HG03139 (cell line): ENCODE data around the gene OSM.

Source experiments
- ATAC-seq: cut with Tn5 transposase; IDR thresholded peaks from one replicate; pipeline ENCODE4 v1.9.1; 2021; ENCODE audit not compliant: unreplicated experiment

OSM gene

DNA sequence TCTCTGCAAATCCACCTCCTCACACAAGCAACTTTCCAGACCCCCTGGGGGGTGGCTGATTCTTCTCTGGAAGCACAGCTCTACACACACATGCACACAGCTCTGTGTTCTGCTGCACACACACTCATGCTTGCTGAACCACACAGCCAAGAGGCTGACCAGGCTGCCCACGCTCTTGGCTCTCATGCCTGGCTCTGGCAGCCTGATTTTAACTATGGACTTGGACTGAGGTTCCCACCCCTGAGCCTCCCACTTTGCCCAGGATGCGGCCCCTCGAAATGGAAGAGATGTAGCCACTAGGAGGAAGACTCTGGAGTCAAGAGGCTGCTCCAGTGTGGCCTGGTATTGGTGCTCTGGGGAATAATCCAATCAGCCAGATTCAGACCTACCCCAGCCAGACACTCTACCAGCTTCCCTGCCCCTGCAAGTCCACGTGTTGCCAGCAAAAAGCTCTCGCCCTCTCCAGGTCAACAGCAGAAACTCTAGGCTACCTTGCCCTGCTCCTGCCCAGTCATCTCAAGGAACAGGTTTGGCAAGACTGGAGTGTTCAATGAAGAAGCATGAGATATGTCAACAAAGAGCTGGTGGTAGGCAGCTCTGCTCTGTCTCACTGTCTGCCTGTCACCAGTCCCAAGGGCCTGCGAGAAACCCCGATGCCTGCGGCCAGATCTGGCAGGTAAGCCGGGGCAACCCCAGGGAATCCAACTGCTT is 31.5 kb upstream of the OSM start:
- no peak for ATAC-seq

DNA sequence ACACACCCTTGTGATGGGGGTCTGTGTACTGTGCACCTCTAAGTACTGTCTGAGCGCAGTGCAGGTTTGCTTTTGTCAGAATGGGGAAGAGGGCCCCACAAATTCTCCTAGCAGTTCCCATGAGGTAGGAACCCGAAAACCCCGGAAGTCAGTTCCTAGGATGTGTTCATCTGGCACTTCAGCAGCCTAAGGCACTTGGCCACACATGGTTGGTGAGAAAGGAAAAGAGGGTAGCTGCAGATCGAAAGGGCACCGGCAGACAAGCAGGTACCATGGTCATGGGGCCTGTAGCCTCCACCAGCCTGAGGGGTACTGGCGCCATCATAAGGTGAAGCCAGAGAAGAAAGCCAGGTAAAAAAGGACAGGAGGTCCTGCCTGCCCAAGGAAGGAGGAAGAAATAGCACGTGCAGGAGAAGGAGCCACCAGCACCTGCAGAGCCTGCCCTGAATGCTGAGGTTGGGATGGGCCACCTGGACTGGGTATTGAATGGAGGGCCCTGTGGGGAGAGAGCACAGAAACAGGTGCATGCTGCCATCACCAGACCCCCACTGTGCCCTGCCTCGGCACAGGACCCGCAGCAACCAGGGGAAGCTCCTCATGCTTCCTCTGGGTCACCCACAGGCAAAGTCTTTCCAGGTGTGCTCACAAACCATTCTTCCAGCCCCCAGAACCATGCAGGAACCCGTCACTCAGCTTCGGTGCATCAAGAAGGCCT is 30.8 kb upstream of the OSM start:
- ATAC-seq, result no peak

DNA sequence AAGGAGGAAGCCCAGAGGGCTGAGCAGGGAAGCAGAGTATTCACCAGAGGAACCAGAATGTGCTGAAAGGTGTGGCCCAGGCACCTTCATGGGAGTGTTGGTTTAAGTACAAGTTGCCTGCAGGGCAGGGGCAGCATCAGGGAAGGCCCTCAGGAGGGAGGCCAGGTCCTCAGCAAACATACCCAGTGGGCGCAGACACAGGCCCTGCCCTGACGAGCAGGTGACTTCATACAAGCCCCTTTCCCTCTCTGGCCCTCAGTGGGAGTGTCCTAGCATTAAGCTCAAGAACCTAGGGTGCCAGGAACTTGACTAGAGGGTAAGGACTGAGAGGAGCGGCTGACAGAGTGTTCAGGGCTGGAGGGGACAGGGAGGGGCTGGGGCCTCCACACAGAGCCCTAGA is 30.2 kb upstream of the OSM start:
- ATAC-seq, result no peak

DNA sequence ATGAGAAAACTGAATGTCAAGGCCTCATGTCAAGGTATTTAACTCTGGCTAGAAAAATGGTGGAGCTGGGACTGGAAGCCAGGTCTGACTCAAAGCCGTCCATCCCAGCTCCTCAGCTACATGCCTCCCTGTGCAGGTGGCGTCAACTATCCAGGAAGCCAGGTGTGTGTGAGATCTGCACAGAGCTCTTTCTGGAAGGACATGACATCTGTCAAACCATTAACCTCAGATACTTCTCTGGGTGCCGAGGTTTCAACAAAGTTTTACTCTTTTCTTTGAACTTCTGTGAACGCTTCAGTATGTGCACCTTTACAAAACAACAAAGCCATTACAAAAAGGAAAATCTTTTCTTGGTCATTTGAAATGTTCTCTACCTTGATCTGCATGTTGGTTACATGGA is 29.7 kb upstream of the OSM start:
- no peak for ATAC-seq

DNA sequence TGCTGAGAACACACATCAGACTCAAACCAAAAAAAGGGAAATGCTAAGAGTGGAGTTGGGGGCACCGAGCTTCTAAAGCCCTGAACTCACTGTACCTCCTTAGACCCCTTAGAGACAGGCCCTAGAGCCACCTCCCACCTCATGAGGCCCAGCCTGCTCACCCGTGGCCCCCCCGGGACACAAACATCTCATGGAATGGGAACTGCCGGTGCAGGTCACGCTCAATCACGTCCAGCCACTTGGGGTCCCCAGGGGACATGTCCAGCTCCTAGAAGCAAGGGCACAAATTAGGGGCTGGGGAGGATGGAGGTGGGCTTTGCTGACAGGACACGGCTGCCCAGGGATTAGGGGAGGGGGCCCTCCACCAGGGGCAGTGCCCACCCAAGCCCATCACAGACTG is 28.9 kb upstream of the OSM start:
- ATAC-seq, result no peak

DNA sequence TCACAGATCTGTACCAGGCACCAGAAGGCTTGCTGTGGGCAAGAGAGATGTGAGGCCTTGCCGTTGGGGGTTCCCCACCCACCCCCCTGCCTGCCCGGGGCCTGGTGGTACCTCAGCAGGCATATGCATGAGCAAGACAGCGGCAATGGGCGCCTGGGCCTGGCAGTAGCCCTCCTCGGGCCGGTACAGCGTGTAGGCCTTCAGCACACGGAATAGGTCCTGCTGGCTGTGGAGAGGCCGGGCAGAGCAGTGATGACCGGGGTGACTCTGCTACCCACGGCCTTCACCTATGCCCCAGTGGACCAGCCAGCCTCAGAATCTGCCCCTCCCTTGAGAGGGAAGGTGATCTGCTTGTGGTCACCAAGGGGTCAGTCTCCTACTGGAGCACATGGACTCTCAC is 28.2 kb upstream of the OSM start:
- no peak for ATAC-seq

DNA sequence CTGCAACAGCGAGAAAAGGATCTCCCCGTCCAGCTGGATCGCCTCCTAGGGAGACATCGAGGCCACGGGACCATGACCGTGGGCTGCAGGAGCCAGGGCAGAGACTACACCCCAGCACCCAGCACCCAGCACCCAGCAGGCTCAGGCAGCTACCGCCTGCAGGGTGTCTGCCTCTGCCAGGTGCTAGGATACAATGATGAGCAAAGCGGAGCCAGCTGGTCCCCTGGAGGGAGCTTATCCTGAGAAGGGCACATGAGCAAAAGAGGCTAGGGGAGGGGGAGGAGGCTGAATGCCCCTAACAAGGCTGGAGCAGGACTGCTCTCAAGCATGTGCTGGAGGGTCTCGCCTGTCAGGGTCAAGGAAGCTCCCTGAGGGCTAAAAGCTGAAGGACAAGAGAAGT is 27.4 kb upstream of the OSM start:
- ATAC-seq, result no peak

DNA sequence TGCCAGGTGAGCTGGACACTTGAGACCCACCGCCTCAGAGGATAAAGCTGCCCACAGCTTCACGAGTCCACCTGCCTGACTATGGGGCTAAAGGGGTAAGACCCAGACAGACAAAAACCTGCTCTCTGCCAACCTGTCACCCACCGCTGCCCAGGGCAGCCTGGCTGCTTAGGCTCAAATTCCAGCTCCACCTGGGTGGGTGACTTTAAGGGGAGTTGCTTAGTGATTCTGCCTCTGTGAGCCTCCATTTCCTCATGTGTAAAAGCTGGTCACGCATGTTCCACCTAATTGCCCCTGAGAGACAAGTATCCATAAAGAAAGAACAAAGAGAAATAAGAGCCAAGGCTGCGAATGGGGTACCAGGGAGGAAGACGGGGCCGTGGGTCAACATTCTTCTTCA is 26.4 kb upstream of the OSM start:
- ATAC-seq, result no peak

DNA sequence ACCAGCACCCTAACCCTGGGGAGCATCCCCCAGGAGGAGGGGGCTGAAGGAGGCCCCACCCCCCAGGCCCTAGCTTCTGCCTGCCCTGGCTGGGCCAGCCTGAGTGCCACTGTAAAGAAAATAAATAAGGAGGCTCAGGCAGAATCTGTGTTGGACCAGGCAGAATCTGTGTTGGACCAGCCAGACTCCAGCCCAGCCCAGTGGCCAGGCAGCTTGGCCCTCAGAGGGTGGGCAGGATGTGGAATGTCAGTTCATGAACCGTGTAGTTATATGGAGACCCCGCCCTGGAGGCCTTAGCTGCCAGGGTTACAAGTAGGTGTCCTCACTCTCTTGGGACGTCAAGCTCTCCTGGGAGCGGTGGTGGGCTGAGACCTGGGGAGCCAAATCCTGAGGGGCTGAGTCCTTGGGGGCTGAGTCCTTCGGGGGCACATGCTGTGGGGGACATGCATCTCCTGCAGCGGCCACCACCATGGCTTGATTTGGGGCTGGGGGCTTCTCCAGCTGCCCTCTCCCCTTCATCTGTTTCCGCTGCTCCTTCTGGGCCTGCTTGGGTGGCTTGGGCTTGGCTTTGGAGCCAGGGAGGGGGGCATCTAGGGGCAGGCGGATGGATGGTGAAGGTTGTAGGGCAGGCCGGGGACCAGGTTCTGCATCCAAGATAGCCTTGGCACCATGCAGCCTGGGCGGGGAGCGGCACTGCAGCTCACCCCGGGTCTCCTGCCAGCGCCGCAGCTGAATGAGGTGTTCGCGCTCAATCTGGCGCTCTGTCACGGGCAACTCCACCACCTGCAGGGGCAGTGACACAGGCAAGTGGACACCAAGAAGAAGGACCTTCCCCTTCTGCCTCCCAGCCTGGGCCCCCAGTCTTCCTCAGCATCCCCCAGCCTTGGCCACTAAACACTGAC is 25.7 kb upstream of the OSM start:
- no peak for ATAC-seq

DNA sequence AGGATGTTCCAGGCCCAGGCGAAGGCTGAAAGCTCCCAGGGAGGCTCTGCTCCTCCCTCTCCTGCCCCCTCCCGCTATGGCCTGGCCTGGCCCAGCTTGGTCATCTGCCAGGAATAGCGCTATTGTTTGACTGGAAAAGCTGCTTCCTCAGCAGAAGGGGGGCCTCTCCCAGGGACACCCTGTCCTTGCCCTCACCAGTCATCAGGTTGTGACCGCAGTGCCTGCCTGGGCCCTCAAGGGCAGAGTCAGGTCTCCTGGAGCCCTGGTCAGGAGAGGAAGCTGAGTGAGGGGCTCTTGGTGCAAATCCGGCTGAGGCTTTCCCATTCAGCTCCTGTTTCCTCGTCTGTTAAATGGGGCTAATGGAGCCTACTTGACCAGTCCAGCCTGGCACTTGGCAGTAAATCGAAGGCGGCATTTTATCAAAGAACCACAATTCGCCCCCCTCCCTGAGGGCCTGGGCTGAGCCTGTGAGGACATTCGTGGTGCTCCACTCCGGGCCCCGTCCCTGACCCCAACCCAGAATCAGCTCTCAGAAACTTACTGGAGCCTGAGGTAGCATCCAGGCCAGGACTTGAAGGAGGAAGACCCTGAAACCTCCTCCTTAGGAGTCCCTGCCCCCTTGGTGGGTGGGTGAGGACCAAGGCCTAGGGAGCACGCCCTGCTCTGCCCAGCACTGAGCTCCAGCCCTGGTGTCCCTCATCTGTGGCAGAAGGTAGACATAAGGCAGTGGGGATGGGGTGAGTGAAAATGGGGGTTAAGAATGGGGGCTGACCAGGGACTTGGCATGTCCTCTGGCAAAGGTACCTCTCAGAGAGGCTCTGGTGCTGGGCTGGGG is 24.6 kb upstream of the OSM start:
- ATAC-seq, result no peak

DNA sequence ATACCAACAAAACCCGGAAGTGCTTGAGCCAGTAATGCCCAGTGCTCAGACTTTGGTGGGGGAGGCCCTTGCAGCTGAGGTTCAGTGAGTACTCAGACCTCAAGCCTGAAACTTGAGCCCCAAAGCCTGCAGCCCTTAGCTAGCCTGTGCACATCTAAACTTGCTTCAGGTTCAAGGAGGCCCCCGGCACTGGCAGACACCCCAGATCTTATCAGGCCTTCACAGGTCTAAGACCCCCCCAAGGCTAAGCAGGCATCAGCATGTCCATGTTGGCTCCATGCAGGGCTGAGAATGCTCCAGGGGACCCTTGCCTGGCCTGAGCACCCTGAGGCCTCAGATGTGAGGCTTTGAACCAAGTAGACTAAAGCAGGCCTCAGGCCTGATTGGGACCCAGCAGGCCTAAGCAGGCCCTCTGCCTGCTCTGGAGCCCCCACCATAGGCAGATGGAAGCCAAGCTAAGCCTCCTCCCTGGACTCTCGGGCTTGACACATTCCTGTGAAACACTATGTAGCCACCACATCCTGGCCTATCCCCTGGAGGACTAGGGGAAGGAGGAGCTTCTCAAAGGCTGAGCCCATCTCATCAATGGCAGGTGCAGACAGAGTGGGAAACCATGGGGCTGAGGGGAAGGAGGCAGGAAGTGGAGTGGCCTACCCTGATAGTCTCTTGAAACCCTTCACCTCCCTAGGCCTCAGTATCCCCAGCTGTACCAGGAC is 23.8 kb upstream of the OSM start:
- ATAC-seq, result no peak

DNA sequence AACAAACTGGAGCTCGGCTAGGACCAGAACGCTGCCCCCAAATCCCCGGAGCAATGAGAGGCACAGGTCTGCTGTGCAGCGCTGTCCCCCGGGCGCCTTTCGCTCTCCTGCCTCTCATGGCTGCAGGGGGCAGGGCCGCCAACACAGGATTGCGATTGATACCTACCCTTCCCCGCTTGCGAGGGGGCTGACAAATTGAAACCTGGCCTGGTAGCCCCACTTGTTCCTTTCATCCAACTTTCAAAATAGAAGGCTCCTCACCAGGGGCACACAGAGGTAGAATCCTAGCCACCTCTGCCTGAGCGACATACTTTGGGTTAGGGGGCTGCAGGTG is 23.3 kb upstream of the OSM start:
- ATAC-seq, result peak; percentile 2

DNA sequence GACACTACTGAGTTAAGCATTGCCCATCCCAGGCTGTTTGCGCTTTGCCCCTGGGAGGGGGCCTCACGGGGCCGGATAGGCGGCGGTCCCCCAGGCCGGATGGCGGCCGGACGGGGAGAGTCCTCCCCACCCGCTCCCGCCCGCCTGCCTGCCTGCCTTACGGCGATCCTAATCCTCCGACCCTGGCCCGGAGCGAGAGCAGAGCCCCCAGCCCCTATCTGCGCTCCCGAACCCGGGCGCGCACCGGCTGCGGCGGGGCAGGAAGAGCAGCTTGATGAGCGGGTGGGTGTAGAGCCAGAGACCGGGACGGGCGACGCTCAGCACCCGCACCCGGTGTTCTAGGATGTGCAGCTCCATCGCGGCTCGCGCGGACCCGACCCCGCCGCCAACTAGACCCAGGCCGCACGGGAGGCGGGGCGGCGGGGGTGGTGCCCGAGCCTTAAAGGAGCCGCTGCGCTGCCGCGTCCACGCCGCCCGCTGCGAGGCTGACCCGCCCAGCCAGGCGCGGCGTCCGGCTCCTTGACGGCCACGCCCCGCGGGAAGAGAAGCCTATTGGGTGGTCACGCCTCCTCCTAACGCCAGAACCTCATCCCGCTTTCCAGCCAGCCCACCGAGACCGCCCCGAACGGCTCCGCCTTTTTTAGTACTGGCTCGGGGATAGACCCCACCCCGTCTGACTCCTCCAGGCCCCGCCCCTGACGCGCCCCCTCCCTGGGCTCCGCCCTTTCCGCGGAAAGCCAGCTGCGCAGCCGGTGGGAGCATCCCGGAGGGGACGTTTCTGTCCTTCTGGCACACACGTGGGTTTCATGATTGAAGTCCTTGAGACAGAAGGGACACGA is 22.7 kb upstream of the OSM start, which contains the start of gene CASTOR1:
Gene CASTOR1 (minus strand): TSS at position 365 of the 839 bp plus-strand sequence. CDS start 8 bp downstream, at position 357.
- ATAC-seq, result peak; percentile 47

DNA sequence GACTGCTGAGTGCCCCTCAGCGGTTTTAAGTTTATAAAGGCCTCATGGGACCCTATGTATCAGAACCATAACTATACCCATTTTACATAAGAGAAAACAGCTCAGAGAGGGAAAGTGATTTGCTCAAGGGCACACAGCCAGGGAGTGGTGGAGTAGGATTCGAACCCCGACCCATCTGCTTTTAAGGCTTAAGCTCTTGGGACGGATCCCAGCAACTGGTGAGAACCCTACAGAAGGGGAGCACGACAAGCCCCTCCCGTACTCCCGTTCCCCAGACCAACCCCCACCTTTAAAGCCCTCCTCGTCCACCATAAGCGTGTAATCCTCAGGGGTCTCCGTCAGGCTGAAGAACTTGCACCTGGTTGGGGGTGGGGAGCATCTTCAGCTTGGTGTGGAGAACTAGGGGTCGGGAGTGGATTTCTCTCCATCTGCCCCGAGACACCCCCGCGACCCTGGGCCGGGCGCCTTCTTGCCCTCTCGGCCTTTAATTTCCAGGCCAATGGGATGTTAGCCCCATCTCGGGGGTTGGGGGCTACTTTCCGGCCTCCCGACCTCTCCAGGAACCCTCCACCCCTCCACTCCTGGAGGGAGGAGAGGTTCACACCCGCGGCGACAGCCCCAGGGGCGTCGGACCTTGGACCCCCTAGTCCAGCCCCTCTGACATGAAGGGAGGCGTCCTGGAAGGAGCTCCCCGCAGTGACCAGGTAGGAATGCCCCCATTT is 21.9 kb upstream of the OSM start:
- ATAC-seq, result no peak

DNA sequence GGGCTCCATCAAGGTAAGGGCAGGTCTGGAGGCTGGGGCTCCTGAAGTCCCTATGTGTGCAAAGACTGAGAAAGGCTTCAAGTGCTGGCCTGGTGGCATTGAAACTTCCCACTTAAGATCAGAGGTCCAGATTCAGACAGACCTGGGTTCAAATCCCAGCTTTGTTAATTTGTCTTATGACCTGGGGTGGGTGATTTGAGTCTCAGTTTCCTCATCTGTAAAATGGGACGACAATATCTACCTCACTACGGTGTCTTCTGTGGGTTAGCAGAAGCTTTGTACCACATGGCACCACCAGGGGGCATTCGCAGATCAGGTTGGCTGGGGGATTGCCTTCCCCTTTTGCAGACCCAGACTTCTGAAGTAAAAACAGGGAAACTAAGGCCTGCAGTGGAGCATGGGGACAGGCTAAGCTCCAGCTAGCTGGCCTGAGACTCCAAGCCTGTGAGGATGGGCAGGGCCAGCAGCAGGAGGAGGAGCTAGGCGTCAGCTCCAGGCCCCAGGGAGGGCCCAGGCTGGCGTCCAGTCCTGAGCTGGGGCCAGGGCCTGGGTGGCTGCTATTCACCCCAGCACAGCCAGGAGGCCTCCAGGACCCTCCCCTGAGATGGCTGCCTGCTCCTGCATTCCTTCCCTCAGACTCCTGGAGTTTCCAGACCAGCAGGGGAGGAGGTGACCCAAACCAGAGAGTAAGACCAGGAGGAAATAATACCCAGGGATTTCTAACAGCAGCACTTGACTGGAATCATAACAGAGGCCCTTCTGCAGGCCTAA is 21.2 kb upstream of the OSM start:
- no peak for ATAC-seq

DNA sequence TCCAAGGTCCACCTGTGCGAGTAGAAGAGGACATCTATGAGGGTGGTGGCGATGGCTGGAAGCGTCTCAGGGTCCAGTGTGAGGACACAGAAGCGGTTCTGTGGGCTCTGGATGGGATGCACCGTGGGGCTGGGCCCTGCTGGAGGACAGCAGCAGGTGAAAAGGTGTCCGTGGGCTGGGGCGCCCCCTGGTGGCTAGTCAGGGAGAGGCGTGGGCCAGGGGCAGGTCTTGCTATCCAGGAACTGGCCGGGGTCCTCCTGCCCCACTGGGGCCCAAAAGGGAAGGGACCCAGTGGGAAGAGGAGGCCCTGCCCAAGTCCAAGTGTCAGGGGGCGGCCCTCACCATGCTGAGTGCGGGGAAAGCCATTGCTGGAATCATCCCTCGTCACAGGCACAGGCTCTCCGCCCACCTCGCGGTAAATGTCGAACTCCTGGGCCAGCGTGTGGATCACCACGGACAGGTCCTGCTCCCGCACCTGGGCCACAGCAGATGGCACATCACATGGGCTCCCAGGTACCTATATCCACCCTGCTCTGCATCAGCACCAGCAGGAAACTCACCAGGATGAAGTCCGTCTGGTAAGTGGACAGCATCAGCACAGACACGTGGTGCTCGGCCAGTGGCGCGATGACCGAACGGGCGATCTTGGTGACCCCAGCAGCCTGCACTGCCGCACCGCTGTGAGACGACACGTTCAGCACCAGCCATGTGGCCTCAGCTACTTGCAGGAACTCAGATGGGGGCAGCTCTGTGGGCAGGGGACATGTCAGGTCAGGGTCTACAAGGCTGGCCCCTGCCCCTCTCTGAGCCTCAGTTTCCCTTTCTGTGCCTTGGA is 20.4 kb upstream of the OSM start:
- no peak for ATAC-seq

DNA sequence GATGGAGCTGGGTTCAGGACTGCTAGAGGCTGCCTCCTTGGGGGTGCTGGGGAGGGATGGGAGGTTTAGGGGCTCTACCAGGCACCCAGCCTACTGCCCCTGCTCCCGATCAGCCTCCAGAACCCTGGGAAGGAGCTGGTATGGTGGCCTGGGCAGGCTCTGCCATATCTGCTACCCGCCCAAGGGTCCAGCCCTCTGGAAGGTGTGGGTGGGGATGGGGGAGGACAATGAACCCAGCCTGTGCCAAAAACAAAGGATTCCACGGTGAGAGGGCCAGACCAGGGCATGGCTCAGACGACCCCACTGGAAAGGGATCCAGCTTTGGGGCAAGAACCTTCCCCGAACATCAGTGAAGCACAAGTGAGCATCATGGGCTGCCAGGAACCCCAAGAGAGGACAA is 19.7 kb upstream of the OSM start:
- ATAC-seq, result no peak
